Fibroblast of lung (primary cell): ENCODE results near the gene MCTP1. TPM values are rescaled to one million over a fixed set of nuclear protein-coding genes. Genes with fewer than 3 reads are reported as not detected.

Source experiments
- DNase-seq, 2 donors: peaks; one replicate each; pipeline versions ENCODE4 v3.0.0 to v3.0.0-alpha.2; 2010; ENCODE audit warnings: low read depth in 2 of 2
- H2AFZ ChIP-seq: 2 replicates; pipeline ENCODE4 v1.5.1; 2012; ENCODE audit warnings: low read length, control low read depth, inconsistent platforms
- H3K27ac ChIP-seq: 2 replicates; pipeline ENCODE4 v1.5.1; 2011; ENCODE audit warnings: low read length, control low read depth; ENCODE audit not compliant: insufficient read depth
- H3K27me3 ChIP-seq: 2 replicates; pipeline ENCODE4 v1.5.1; 2011; ENCODE audit warnings: mild to moderate bottlenecking, low read length; ENCODE audit not compliant: control insufficient read depth, insufficient read depth
- H3K36me3 ChIP-seq: 2 replicates; pipeline ENCODE4 v1.5.1; 2011; ENCODE audit warnings: low read length; ENCODE audit not compliant: control insufficient read depth, insufficient read depth
- H3K4me1 ChIP-seq: 2 replicates; pipeline ENCODE4 v1.5.1; 2011; ENCODE audit warnings: low read length; ENCODE audit not compliant: control insufficient read depth, insufficient read depth; ENCODE audit errors: extremely low read depth
- H3K4me2 ChIP-seq: 2 replicates; pipeline ENCODE4 v1.5.1; 2011; ENCODE audit warnings: low read length, control low read depth; ENCODE audit not compliant: insufficient read depth; ENCODE audit errors: extremely low read depth
- H3K4me3 ChIP-seq, 4 experiments: fragments of 200-600 bp in 1 of 4; sonication (generic) in 1 of 4; replicated peaks in 1 of 4; 2 replicates each; pipeline ENCODE4 v1.5.1; 2011 to 2016; ENCODE audit warnings: low read length in 4 of 4, low read depth in 3 of 4, mild to moderate bottlenecking in 3 of 4, control low read depth in 2 of 4, inconsistent platforms in 1 of 4, mixed read lengths in 1 of 4; ENCODE audit not compliant: insufficient read depth in 1 of 4; ENCODE audit errors: control extremely low read depth in 1 of 4
- H3K79me2 ChIP-seq: 2 replicates; pipeline ENCODE4 v1.5.1; 2012; ENCODE audit warnings: mild to moderate bottlenecking, low read length, inconsistent platforms; ENCODE audit not compliant: control insufficient read depth, insufficient read depth
- H3K9ac ChIP-seq: 2 replicates; pipeline ENCODE4 v1.5.1; 2011; ENCODE audit warnings: mild to moderate bottlenecking, low read length, control low read depth; ENCODE audit not compliant: insufficient read depth
- H3K9me3 ChIP-seq: 2 replicates; pipeline ENCODE4 v1.5.1; 2012; ENCODE audit warnings: low read depth, low read length; ENCODE audit not compliant: control insufficient read depth, insufficient read depth
- H4K20me1 ChIP-seq: 2 replicates; pipeline ENCODE4 v1.5.1; 2011; ENCODE audit warnings: low read length; ENCODE audit not compliant: control insufficient read depth, insufficient read depth; ENCODE audit errors: extremely low read depth
- CTCF ChIP-seq, 2 donors: IDR thresholded peaks in 1 of 2; conservative IDR thresholded peaks in 1 of 2; 1 replicate in 1 of 2; 2 replicates in 1 of 2; pipeline ENCODE4 v1.5.1; 2011 to 2012; ENCODE audit warnings: low read length in 2 of 2, control low read depth in 1 of 2, inconsistent platforms in 1 of 2, low read depth in 1 of 2, mild to moderate bottlenecking in 1 of 2
- EZH2 ChIP-seq: IDR thresholded peaks from 2 replicates; pipeline ENCODE4 v1.5.1; 2012; ENCODE audit warnings: low read length, control low read depth, mild to moderate bottlenecking; ENCODE audit errors: missing control alignments
- polyA plus RNA-seq, 2 donors: library from polyadenylated mRNA; depleted of rRNA in 1 of 2; stranded (reverse) in 1 of 2; unstranded in 1 of 2; fragments of >200 nt; gene quantifications; 2 replicates each; pipeline ENCODE4 v1.2.1, GENCODE V29; 2011 to 2012; ENCODE audit warnings: missing spikeins in 1 of 2
- total RNA-seq: library from RNA; depleted of rRNA; stranded (reverse); fragments of >200 nt; gene quantifications from 2 replicates; pipeline ENCODE4 v1.2.1, GENCODE V29; 2014

The MCTP1 gene
- total and polyA plus RNA-seq, 2 donors (not counting 1 experiment from before 2014, with no cell fraction given): 0.78 to 7.9 TPM

- H3K4me2 ChIP-seq: no peak overlapping the region
- H3K9ac ChIP-seq: no peak overlapping the region
- no peaks in the 10 kb centered on the region for H3K79me2 ChIP-seq
- DNase-seq: no peak
- H3K27ac ChIP-seq: no peak overlapping the region
- H3K4me1 ChIP-seq: peaks cover 2% of the 10 kb centered on the region
- H3K36me3 ChIP-seq: no peaks in the 10 kb centered on the region
- H3K4me3 ChIP-seq: no peak overlapping the region
- H4K20me1 ChIP-seq: no peaks in the 10 kb centered on the region
- H3K27me3 ChIP-seq: no peaks in the 10 kb centered on the region
- H3K9me3 ChIP-seq: no peaks in the 10 kb centered on the region
- no peak overlapping the region for H2AFZ ChIP-seq
- no peak for TF ChIP-seq CTCF (conservative IDR thresholded peaks at IDR 0.05 in 1 of 2, IDR thresholded peaks at IDR 0.05 in 1 of 2; ENCODE audit: low read depth in 1 of 2, low read length in 2 of 2)
- TF ChIP-seq EZH2: no peak
Observed at GRCh38 chr5:94778732-94779131, 506.2 kb downstream of the MCTP1 start.

GRCh38 chr5:94778299-94778698 is 506.6 kb downstream of the MCTP1 start:
- DNase-seq: no peak
- Histone ChIP-seq H3K4me1 (peaks cover 2% of the 10 kb centered on the region), H3K9me3 (no peaks in the 10 kb centered on the region), H3K79me2 (no peaks in the 10 kb centered on the region), H3K4me2 (no peak overlapping the region), H3K27me3 (no peaks in the 10 kb centered on the region), H3K9ac (no peak overlapping the region), H2AFZ (no peak overlapping the region), H3K36me3 (no peaks in the 10 kb centered on the region), H4K20me1 (no peaks in the 10 kb centered on the region), H3K27ac (no peak overlapping the region), H3K4me3 (no peak overlapping the region)
- no peak for TF ChIP-seq EZH2
- TF ChIP-seq CTCF (conservative IDR thresholded peaks at IDR 0.05 in 1 of 2, IDR thresholded peaks at IDR 0.05 in 1 of 2; ENCODE audit: low read depth in 1 of 2, low read length in 2 of 2): no peak

GRCh38 chr5:94777056-94777880 is 507.6 kb downstream of the MCTP1 start:
- DNase-seq: peak in 1 of 2 donors; percentile 35
- H3K4me2 ChIP-seq: no peak overlapping the region
- no peaks in the 10 kb centered on the region for H4K20me1 ChIP-seq
- H3K9me3 ChIP-seq: no peaks in the 10 kb centered on the region
- H3K4me1 ChIP-seq: peaks cover 2% of the 10 kb centered on the region
- H3K79me2 ChIP-seq: no peaks in the 10 kb centered on the region
- H3K27ac ChIP-seq: no peak overlapping the region
- no peak overlapping the region for H3K4me3 ChIP-seq
- no peak overlapping the region for H3K9ac ChIP-seq
- TF ChIP-seq EZH2 (no peak), CTCF (conservative IDR thresholded peaks at IDR 0.05 in 1 of 2, IDR thresholded peaks at IDR 0.05 in 1 of 2; ENCODE audit: low read depth in 1 of 2, low read length in 2 of 2) (no peak)
- H3K27me3 ChIP-seq: no peaks in the 10 kb centered on the region
- no peak overlapping the region for H2AFZ ChIP-seq
- H3K36me3 ChIP-seq: no peaks in the 10 kb centered on the region
